Measurements from ENCODE around the gene EPS8L3. TPM values are rescaled to one million over a fixed set of nuclear protein-coding genes. Genes with fewer than 3 reads are reported as not detected.
A peak's percentile ranks its signal among the peaks of the same experiment; 100 is the strongest.
"Not testable (repeated sequence)": the region's sequence is repeated elsewhere in the genome, so short reads cannot be mapped to it uniquely, and the experiment has no call there.

The EPS8L3 gene
- total RNA-seq, 1 donor from 2014 or later = not detected

DNA sequence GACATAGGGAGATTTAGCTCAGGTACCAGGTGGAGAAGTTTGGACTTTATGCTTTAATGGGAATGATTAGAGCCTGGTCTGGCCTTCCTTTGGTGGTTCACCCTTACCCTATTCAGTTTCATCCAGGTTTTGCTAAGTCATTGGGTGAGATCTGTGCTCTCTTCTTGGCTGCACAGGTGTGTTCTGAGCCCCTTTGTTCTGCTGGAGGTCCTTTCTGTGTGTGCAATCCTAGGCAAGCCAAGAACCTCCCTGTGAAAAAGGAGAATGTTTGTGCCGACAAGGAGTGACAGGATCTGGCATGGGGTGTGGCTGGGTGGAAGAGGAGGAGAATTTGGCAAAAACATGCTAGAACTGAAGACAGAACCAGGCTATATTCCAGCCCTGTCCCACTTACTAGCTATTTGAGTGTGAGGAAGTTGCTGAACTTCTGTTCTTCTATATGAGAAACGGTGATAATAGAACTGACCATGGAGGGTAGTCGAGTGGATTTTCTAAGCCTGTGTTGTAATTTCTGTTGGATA lies 47.1 kb downstream of the EPS8L3 start:
- DNase-seq (ENCODE audit: low spot score in 2 of 2) = no peak
- Histone ChIP-seq H3K27me3 (no peaks in the 10 kb centered on the region), H3K27ac (no peak overlapping the region), H3K4me1 (no peaks in the 10 kb centered on the region), H3K9me3 (no peaks in the 10 kb centered on the region), H3K4me3 (no peak overlapping the region), H3K36me3 (no peaks in the 10 kb centered on the region)
- intact Hi-C loops (cut with DNase I) = loop anchor here (5.0 kb wide), 1 partner anchor 36 kb away; no protein-coding TSS in a partner anchor
- no peak for TF ChIP-seq CTCF (IDR thresholded peaks at IDR 0.05)

- Histone ChIP-seq H3K27ac (no peak overlapping the region), H3K9me3 (no peaks in the 10 kb centered on the region), H3K36me3 (no peaks in the 10 kb centered on the region), H3K27me3 (no peaks in the 10 kb centered on the region), H3K4me3 (no peak overlapping the region), H3K4me1 (no peaks in the 10 kb centered on the region)
- DNase-seq (ENCODE audit: low spot score in 2 of 2) = no peak
- TF ChIP-seq CTCF (IDR thresholded peaks at IDR 0.05) = no peak
- intact Hi-C loops (cut with DNase I) = loop anchor here (5.0 kb wide), 1 partner anchor 36 kb away; no protein-coding TSS in a partner anchor
These were observed 47.6 kb downstream of the EPS8L3 start for GRCh38 chr1:109716121-109716520.

GRCh38 chr1:109714661-109715372 lies 48.9 kb downstream of the EPS8L3 start:
- Histone ChIP-seq H3K4me1 (no peaks in the 10 kb centered on the region), H3K27me3 (no peaks in the 10 kb centered on the region), H3K4me3 (no peak overlapping the region), H3K27ac (no peak overlapping the region), H3K36me3 (no peaks in the 10 kb centered on the region), H3K9me3 (no peaks in the 10 kb centered on the region)
- DNase-seq (ENCODE audit: low spot score in 2 of 2) = no peak
- TF ChIP-seq CTCF (IDR thresholded peaks at IDR 0.05) = no peak
- intact Hi-C loops (cut with DNase I) = loop anchor here (5.0 kb wide), 1 partner anchor 37 kb away; no protein-coding TSS in a partner anchor

GRCh38 chr1:109713636-109714035 lies 50.1 kb downstream of the EPS8L3 start:
- no peak overlapping the region for H3K27ac ChIP-seq
- no peak overlapping the region for H3K4me3 ChIP-seq
- intact Hi-C loops (cut with DNase I) = no loop called here
- H3K9me3 ChIP-seq = no peaks in the 10 kb centered on the region
- no peak for DNase-seq (ENCODE audit: low spot score in 2 of 2)
- H3K4me1 ChIP-seq = no peaks in the 10 kb centered on the region
- no peaks in the 10 kb centered on the region for H3K27me3 ChIP-seq
- no peaks in the 10 kb centered on the region for H3K36me3 ChIP-seq
- TF ChIP-seq CTCF (IDR thresholded peaks at IDR 0.05) = no peak

DNA sequence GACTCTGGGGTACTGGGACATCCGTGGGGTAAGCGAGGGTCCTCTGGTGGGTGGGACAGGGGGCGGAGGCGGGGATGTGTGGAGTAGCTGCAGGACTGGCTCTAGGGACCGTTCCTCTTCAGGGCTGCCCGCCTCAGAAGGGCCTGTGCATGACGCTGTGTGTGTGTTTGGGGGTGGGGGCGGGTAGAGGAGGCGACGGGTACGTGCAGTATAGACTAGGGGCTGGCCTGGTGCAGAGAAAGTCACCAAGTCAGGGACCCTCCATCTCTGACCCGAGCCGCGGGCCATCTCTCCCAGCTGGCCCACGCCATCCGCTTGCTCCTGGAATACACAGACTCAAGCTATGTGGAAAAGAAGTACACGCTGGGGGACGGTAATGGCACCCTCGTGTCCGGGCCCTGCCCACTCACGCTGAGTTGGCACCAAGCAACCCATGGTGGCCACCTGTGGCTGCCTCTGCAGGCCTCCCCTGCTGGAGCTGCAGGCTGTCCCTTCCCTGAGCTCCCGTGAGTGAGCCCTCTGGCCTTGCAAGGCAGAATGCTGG lies 51.3 kb downstream of the EPS8L3 start:
- DNase-seq (ENCODE audit: low spot score in 2 of 2) = no peak
- intact Hi-C loops (cut with DNase I) = no loop called here
- H3K4me3 ChIP-seq = peak overlapping the region; percentile 6 to 57
- H3K27ac ChIP-seq = no peak overlapping the region
- H3K27me3 ChIP-seq = no peaks in the 10 kb centered on the region
- H3K9me3 ChIP-seq = no peaks in the 10 kb centered on the region
- no peaks in the 10 kb centered on the region for H3K36me3 ChIP-seq
- H3K4me1 ChIP-seq = no peaks in the 10 kb centered on the region
- TF ChIP-seq CTCF (IDR thresholded peaks at IDR 0.05) = no peak

- intact Hi-C loops (cut with DNase I); H3K27ac ChIP-seq; H3K9me3 ChIP-seq: not testable (repeated sequence)
These were observed 52.0 kb downstream of the EPS8L3 start, which contains the start of gene GSTM5 for GRCh38 chr1:109711593-109712320. GSTM5 (plus strand) TSS chr1:109712251; CDS start chr1:109712313, 62 bp downstream.

GRCh38 chr1:109709822-109710221 lies 53.9 kb downstream of the EPS8L3 start:
- H3K27me3 ChIP-seq; H3K27ac ChIP-seq; DNase-seq (ENCODE audit: low spot score in 2 of 2); H3K36me3 ChIP-seq; intact Hi-C loops (cut with DNase I); H3K9me3 ChIP-seq; H3K4me3 ChIP-seq; H3K4me1 ChIP-seq: not testable (repeated sequence)

More at GRCh38 chr1:109711593-109712320, 52.0 kb downstream of the EPS8L3 start, which contains the start of gene GSTM5:
- not testable (repeated sequence) for H3K27me3 ChIP-seq; H3K4me1 ChIP-seq; DNase-seq (ENCODE audit: low spot score in 2 of 2); H3K36me3 ChIP-seq
- peak within 1 kb of the TSS; percentile 6 to 57 for H3K4me3 ChIP-seq

DNA sequence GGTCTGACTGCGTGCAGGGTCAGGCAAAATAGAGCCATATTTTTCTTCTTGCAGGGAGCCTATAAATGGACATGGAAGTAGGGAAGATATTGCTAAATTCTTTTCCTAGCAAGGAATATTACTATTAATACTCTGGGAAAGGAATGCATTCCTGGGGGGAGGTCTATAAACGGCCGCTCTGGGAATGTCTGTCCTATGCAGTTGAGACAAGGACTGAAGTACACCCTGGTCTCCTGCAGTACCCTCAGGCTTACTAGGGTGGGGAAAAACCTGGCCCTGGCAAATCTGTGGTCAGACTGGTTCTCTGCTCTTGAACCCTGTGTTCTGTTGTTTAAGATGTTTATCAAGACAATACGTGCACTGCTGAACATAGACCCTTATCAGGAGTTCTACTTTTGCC lies 54.8 kb downstream of the EPS8L3 start:
- DNase-seq (ENCODE audit: low spot score in 2 of 2); H3K27ac ChIP-seq; H3K9me3 ChIP-seq; H3K4me3 ChIP-seq; intact Hi-C loops (cut with DNase I); H3K4me1 ChIP-seq; H3K36me3 ChIP-seq; H3K27me3 ChIP-seq: not testable (repeated sequence)

Measured in ascending aorta (tissue), 2 donors.